GM06990 (cell line): Measurements from ENCODE around the gene FSTL4.

Experiments used
- DNase-seq: peaks from one replicate; pipeline ENCODE4 v3.0.0-alpha.2; 2011; ENCODE audit not compliant: insufficient read length; ENCODE audit errors: extremely low read depth
- H3K27me3 ChIP-seq: replicated peaks from 2 replicates; pipeline ENCODE4 v1.6.0; 2011; ENCODE audit warnings: low read length; ENCODE audit not compliant: control insufficient read depth, insufficient read depth
- H3K36me3 ChIP-seq: 2 replicates; pipeline ENCODE4 v1.5.1; 2011; ENCODE audit warnings: low read length; ENCODE audit not compliant: control insufficient read depth, insufficient read depth
- H3K4me3 ChIP-seq: replicated peaks from 2 replicates; pipeline ENCODE4 v1.5.1; 2011; ENCODE audit warnings: low read depth, mild to moderate bottlenecking, control low read depth, low read length
- TF ChIP-seq, protein P1 (sequence below): IDR thresholded peaks from 2 replicates; pipeline ENCODE4 v1.5.1; 2011; ENCODE audit warnings: low read length, control low read depth, mild to moderate bottlenecking, inconsistent platforms; ENCODE audit not compliant: insufficient read depth, poor library complexity, severe bottlenecking

Gene FSTL4

DNA sequence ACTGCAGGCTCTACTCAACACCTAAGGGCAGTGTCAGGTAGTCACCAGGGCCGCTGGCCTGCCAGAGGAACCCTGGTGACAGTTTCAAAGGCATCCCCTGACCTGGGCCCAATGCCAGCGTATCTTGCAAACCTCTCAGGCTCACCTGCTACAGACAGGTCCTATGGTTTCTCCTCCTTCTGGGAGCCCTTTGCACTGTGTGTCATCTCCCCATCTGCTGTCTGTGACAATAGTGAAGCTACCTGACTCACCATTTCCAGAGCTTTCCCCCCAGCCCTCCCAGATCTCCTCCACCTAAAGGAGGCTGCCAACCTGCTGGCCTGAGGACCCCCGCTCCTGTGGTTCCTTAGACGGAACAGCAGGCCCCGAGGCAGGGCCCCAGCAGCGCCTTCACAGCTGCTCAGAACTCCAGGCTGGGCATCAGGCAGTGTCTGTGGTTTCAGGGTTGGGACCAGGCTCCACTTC is 203.1 kb downstream of the FSTL4 start:
- TF ChIP-seq, protein P1, sequence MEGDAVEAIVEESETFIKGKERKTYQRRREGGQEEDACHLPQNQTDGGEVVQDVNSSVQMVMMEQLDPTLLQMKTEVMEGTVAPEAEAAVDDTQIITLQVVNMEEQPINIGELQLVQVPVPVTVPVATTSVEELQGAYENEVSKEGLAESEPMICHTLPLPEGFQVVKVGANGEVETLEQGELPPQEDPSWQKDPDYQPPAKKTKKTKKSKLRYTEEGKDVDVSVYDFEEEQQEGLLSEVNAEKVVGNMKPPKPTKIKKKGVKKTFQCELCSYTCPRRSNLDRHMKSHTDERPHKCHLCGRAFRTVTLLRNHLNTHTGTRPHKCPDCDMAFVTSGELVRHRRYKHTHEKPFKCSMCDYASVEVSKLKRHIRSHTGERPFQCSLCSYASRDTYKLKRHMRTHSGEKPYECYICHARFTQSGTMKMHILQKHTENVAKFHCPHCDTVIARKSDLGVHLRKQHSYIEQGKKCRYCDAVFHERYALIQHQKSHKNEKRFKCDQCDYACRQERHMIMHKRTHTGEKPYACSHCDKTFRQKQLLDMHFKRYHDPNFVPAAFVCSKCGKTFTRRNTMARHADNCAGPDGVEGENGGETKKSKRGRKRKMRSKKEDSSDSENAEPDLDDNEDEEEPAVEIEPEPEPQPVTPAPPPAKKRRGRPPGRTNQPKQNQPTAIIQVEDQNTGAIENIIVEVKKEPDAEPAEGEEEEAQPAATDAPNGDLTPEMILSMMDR, result no peak
- Histone ChIP-seq H3K4me3 (no peak overlapping the region), H3K27me3 (no peaks in the 10 kb centered on the region), H3K36me3 (no peaks in the 10 kb centered on the region)
- DNase-seq, result no peak

GRCh38 chr5:133408322-133408721 is 204.0 kb downstream of the FSTL4 start:
- H3K27me3 ChIP-seq, result no peaks in the 10 kb centered on the region
- no peaks in the 10 kb centered on the region for H3K36me3 ChIP-seq
- H3K4me3 ChIP-seq, result no peak overlapping the region
- TF ChIP-seq, protein P1, result no peak
- DNase-seq, result no peak

GRCh38 chr5:133406977-133407632 is 205.2 kb downstream of the FSTL4 start:
- no peaks in the 10 kb centered on the region for H3K27me3 ChIP-seq
- DNase-seq, result no peak
- TF ChIP-seq, protein P1, result no peak
- no peaks in the 10 kb centered on the region for H3K36me3 ChIP-seq
- H3K4me3 ChIP-seq, result no peak overlapping the region

DNA sequence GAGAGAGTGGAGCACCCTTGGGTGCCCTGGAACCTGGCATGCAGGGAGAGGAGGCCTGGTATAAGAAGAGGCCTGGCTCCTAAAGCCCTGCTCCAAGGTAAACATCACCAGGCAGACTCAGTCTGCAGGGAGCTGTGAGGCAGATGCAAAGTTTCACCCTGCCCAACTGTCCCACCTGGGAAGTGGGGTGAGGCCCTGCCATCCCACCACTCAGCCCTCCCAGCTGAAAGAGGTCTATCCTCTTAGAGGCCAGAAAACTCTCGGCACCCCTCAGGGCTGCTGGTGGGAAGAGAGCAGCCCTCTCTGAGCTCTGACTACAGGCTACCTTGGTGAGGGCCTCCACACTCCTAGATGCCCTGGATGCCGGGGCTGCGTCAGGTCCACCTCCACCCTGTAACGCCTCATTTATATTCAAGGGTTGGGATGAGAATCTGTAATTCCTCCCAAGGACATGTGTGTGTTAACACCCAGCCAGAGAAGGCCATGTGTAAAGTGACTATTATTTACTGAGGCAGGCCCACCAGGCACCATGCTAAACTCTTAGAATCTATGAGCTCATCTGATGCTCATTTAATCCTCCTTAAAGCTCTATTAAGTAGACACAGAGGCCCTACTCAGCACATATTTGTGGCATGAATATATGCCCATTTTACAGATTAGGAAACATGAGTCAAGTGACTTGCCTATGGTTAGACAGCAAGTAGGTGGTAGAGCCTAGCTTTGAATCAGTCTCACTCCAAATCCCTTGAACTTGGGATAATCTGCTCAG is 205.9 kb downstream of the FSTL4 start:
- Histone ChIP-seq H3K4me3 (no peak overlapping the region), H3K27me3 (no peaks in the 10 kb centered on the region), H3K36me3 (no peaks in the 10 kb centered on the region)
- DNase-seq, result no peak
- TF ChIP-seq, protein P1, result no peak

- no peak overlapping the region for H3K4me3 ChIP-seq
- TF ChIP-seq, protein P1, result no peak
- no peaks in the 10 kb centered on the region for H3K36me3 ChIP-seq
- DNase-seq, result no peak
- no peaks in the 10 kb centered on the region for H3K27me3 ChIP-seq
Observed at GRCh38 chr5:133405275-133406034, 206.9 kb downstream of the FSTL4 start.
